ENCODE measurements around the gene DCLK2. TPM values are rescaled to one million over a fixed set of nuclear protein-coding genes. Genes with fewer than 3 reads are reported as not detected.

The DCLK2 gene
- total and polyA plus RNA-seq, 2 of the 4 experiments (the other 2 are of a cell fraction): 11.3 to 15.5 TPM

- dilution Hi-C loops (cut with HindIII; ENCODE audit: low sequenced_read_pairs, unreplicated experiment) (no loop called here), intact Hi-C loops (cut with micrococcal nuclease) (loop anchor here (5.0 kb wide), 1 partner anchor 47 kb away; no protein-coding TSS in a partner anchor), in situ Hi-C loops (cut with MboI; ENCODE audit: low sequenced_read_pairs) (no loop called here)
- CTCF ChIA-PET: no interaction called here
- WGBS, 2 experiments (ENCODE audit: extremely low coverage in 2 of 2, insufficient read length in 1 of 2): no CpG with 5 or more reads among the region's 5 CpGs
- H3K4me2 ChIP-seq (ENCODE audit: low read depth, low read length): peak overlapping the region; percentile 49; the same call in 1 of the 2 replicates
- H2AFZ ChIP-seq (replicated peaks; ENCODE audit: low read length, poor library complexity): peak overlapping the region; percentile 45
- peaks cover 4% of the 10 kb centered on the region; the same call in 1 of the 2 replicates for H3K36me3 ChIP-seq (ENCODE audit: control insufficient read depth, insufficient read depth, low read length)
- peak overlapping the region; percentile 82 for H2AK9ac ChIP-seq (replicated peaks; ENCODE audit: low read depth, low read length, poor library complexity)
- H2BK20ac ChIP-seq (ENCODE audit: low read depth, low read length): peak overlapping the region; percentile 98
- H3K9me3 ChIP-seq (ENCODE audit: control insufficient read depth, insufficient read depth, low read length): no peaks in the 10 kb centered on the region
- H3K27ac ChIP-seq (ENCODE audit: insufficient read depth, low read length): peak overlapping the region; percentile 98
- peak overlapping the region; percentile 97 for H3K23ac ChIP-seq (ENCODE audit: low read depth, low read length)
- peak overlapping the region; percentile 99 for H4K91ac ChIP-seq (ENCODE audit: insufficient read depth, low read depth, low read length)
- H4K5ac ChIP-seq (ENCODE audit: low read depth, low read length): peak overlapping the region; percentile 100
- H3K79me1 ChIP-seq (ENCODE audit: low read depth in 1 of 2, low read length in 2 of 2): peaks cover 31 to 55% of the 10 kb centered on the region in 2 experiments
- no TSS peak for BruUV-seq (replicated peaks)
- peak overlapping the region; percentile 99 for H3K18ac ChIP-seq (ENCODE audit: low read depth, low read length)
- no peaks in the 10 kb centered on the region for H3K27me3 ChIP-seq (ENCODE audit: control insufficient read depth, insufficient read depth, low read length)
- POLR2A ChIA-PET (ENCODE audit: unreplicated experiment): no interaction called here
- H3K9ac ChIP-seq (ENCODE audit: low read depth, low read length): peak overlapping the region; percentile 55; the same call in 1 of the 2 replicates
- no peaks in the 10 kb centered on the region for H4K20me1 ChIP-seq (ENCODE audit: insufficient read depth, low read length)
- DNase-seq: no peak
- peak overlapping the region; percentile 98 for H3K56ac ChIP-seq (ENCODE audit: extremely low read depth, insufficient read depth, low read length)
- H2BK15ac ChIP-seq (ENCODE audit: low read depth, low read length): peak overlapping the region; percentile 99
- peak overlapping the region; percentile 96 for H2AK5ac ChIP-seq (ENCODE audit: low read depth, low read length)
- peaks cover 20% of the 10 kb centered on the region for H3K9me1 ChIP-seq (ENCODE audit: insufficient read depth, low read length)
- H4K8ac ChIP-seq (ENCODE audit: low read depth in 2 of 2, low read length in 2 of 2): peak overlapping the region; percentile 78 to 97
- H3K4ac ChIP-seq (ENCODE audit: low read depth, low read length): peak overlapping the region; percentile 99
- no peak for ATAC-seq (ENCODE audit: low read depth)
- H3K14ac ChIP-seq (replicated peaks; ENCODE audit: low read depth, low read length): peak overlapping the region; percentile 96
- H2BK5ac ChIP-seq (ENCODE audit: low read depth, low read length, poor library complexity, severe bottlenecking): peak overlapping the region; percentile 100
- peaks cover 36% of the 10 kb centered on the region for H3K4me1 ChIP-seq (ENCODE audit: control insufficient read depth, insufficient read depth, low read length)
- no peak overlapping the region for H3K4me3 ChIP-seq (ENCODE audit: insufficient read depth, low read depth, low read length)
- H2BK120ac ChIP-seq (ENCODE audit: low read depth, low read length): peak overlapping the region; percentile 99
- no peak for TF ChIP-seq RCOR1 (IDR thresholded peaks at IDR 0.05; ENCODE audit: insufficient replicate concordance, low read length)
- TF ChIP-seq FOS (IDR thresholded peaks at IDR 0.05; ENCODE audit: low read depth, low read length): no peak
- no peak for TF ChIP-seq CEBPB (IDR thresholded peaks at IDR 0.05; ENCODE audit: low read depth, low read length)
- no peak for TF ChIP-seq BHLHE40 (IDR thresholded peaks at IDR 0.05; ENCODE audit: low read depth, low read length)
- no peak for TF ChIP-seq MAFK (IDR thresholded peaks at IDR 0.05; ENCODE audit: low read depth, low read length)
- TF ChIP-seq CHD1 (IDR thresholded peaks at IDR 0.05; ENCODE audit: low read depth, low read length): no peak
- no peak for TF ChIP-seq NFE2L2 (IDR thresholded peaks at IDR 0.05; ENCODE audit: low read depth, low read length)
- TF ChIP-seq SMC3 (IDR thresholded peaks at IDR 0.05; ENCODE audit: low read depth, low read length): no peak
- no peak for TF ChIP-seq MAZ (IDR thresholded peaks at IDR 0.05; ENCODE audit: borderline replicate concordance, low read depth, low read length)
- TF ChIP-seq CTCF (conservative IDR thresholded peaks at IDR 0.05; ENCODE audit: low read depth, low read length): no peak
- TF ChIP-seq RAD21 (IDR thresholded peaks at IDR 0.05; ENCODE audit: low read length): no peak
- no peak for TF ChIP-seq RFX5 (IDR thresholded peaks at IDR 0.05; ENCODE audit: low read depth, low read length)
- no peak for TF ChIP-seq MXI1 (IDR thresholded peaks at IDR 0.05; ENCODE audit: borderline replicate concordance, low read depth, low read length)
- TF ChIP-seq USF2 (IDR thresholded peaks at IDR 0.05; ENCODE audit: low read depth, low read length): no peak
- no peak for TF ChIP-seq ELK1 (IDR thresholded peaks at IDR 0.05; ENCODE audit: borderline replicate concordance, low read depth, low read length)
- no peak for TF ChIP-seq POLR2A (IDR thresholded peaks at IDR 0.05; ENCODE audit: low read depth, low read length)
Observed at GRCh38 chr4:150235317-150235716, 157.1 kb downstream of the DCLK2 start.

Data from IMR-90 (cell line).